Suppressor macrophage (primary cell): Measurements from ENCODE around the gene COPZ1.
A peak's percentile ranks its signal among the peaks of the same experiment; 100 is the strongest.

Experiments used
- DNase-seq, 4 experiments: peaks; one replicate each; pipeline ENCODE4 v3.0.0-alpha.2; 2020 to 2022

Gene COPZ1

GRCh38 chr12:54398218-54398617, 73.3 kb downstream of the COPZ1 start:
- DNase-seq = no peak

DNA sequence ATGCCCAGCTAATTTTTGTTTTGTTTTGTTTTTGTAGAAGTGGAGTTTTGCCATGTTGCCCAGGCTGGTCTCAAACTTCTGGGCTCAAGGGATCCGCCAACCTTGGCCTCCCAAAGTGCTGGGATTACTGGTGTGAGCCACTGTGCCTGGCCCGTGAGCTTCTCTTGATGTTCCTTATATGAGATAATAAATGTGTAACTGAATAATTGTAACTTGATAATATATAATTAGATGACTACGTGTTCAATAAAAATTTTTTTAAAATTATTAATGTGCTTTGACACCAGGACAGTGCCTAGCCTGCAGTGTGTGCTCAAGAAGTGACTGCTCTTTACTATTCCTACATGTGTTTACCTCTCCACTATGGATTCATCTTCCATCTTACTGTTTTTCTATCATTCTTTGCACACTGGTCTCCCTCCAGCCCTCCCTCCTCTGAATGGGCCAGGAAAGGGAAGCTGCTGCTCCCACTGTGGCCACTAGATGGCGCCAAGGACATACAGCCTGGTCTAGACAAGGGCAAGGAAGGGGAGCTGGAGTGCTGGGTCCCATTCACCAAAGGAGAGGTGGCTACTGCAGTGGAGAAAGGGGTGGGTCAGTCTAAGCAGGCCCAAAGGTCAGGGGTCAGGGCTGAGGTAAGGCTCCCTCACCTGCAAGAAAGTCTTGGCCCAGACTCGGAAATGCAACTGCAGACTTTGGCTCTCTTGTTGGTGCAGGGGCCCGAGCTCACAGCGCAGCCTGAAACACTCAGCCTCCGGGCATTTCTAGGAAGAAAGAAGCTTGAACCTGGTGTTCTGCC, 74.3 kb downstream of the COPZ1 start:
- DNase-seq = peak; percentile 88 to 95 (median 90)

DNA sequence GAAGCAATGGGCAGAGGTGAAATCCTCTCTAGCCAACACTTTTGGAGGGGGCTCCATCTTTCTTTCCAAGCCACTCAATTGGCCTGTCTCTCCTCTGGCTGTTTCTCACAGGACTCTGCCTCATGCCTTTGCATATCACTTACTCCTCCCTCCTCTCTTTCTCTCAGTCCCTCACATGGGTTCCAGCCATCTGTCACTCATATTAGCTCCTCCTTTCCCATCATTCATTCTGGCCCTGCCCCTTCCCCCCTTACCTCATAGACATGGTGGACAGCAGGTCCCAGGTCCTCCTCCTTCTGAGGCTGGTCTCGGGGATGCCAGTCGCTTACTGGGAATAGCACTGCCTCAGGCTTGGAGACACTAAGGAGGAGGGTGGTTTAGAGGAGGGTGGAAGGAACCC, 76.2 kb downstream of the COPZ1 start:
- DNase-seq = no peak
